ENCODE data around the gene DCLRE1A. TPM values are rescaled to one million over a fixed set of nuclear protein-coding genes. Genes with fewer than 3 reads are reported as not detected.

DCLRE1A gene
- total RNA-seq, 4 donors from 2014 or later, result 2.4 to 4.4 (median 3.1) TPM

GRCh38 chr10:113858541-113858940, 4.7 kb upstream of the DCLRE1A start:
- TF ChIP-seq, protein P1, sequence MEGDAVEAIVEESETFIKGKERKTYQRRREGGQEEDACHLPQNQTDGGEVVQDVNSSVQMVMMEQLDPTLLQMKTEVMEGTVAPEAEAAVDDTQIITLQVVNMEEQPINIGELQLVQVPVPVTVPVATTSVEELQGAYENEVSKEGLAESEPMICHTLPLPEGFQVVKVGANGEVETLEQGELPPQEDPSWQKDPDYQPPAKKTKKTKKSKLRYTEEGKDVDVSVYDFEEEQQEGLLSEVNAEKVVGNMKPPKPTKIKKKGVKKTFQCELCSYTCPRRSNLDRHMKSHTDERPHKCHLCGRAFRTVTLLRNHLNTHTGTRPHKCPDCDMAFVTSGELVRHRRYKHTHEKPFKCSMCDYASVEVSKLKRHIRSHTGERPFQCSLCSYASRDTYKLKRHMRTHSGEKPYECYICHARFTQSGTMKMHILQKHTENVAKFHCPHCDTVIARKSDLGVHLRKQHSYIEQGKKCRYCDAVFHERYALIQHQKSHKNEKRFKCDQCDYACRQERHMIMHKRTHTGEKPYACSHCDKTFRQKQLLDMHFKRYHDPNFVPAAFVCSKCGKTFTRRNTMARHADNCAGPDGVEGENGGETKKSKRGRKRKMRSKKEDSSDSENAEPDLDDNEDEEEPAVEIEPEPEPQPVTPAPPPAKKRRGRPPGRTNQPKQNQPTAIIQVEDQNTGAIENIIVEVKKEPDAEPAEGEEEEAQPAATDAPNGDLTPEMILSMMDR (IDR thresholded peaks at IDR 0.05; ENCODE audit: low read depth), result no peak

DNA sequence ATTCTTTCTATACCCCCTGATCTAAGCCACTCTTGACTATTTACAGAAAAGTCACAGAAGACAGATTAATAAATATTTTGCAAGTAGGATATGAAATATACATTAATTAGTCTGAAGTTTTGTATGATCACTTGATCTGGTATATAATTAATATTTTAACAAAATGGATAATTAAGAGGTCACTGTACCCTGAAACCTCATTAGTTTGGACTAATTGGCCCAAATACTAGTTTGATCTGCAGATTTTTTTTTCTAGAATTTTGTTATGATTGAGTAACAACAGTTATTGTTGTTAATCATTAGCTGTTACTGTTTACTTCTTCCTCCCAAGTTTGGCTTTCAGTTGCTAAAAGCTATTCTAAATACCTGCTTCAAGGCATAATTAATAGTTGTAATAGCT, 3.3 kb upstream of the DCLRE1A start:
- TF ChIP-seq, protein P1 (IDR thresholded peaks at IDR 0.05; ENCODE audit: low read depth), result no peak

DNA sequence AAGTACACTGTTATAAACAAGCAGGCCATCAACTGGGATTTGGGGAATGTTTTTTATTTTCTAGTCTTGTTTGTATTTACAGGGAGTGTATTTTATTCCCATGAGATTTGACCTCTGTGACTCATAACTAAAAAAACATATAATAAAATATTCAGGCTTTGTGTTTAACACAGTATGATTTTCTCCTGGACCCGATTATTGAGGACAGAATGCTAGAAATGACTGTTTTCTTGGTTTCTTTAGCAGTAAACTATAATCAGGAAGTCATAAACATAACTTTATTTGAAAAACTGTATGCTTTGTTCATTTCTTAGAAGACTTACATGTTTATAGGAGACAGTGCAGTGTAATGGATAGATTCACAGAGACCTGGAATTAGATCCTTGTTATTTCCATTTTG, 2.7 kb upstream of the DCLRE1A start:
- TF ChIP-seq, protein P1 (IDR thresholded peaks at IDR 0.05; ENCODE audit: low read depth), result no peak

DNA sequence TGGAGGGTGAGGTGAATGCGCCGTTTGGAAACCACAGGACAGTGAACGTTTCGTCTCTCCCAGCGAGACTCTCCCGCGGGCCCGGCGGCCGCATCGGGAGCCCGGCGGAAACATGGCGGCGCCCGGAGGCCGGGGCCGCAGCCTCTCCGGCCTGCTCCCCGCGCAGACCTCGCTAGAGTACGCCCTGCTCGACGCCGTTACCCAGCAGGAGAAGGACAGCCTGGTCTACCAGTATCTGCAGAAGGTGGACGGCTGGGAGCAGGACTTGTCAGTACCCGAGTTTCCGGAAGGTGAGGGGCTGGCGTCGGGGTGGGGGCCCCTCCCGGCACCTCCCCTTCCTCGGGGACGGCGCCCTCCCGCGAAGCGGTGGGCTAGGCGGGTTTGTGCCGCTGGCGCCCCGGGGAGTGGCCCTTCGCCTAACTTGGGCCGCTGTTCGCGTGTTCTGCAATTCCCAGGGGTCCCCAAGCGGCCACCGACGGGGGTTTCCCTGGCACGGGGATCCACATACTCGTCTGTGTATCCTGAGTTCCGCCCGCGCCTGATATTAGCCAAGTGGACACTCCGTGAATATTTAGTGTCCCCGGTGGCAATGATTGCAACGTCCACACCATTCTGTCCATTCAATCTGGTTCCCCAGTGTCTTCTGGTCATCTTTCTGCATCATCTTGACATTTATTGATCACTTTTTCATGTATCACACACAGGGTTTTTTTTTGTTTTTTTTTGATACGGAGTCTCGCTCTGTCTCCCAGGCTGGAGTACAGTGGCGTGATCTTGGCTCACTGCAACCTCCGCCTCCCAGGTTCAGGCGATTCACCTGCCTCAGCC, 1.1 kb upstream of the DCLRE1A start:
- TF ChIP-seq, protein P1 (IDR thresholded peaks at IDR 0.05; ENCODE audit: low read depth), result no peak

DNA sequence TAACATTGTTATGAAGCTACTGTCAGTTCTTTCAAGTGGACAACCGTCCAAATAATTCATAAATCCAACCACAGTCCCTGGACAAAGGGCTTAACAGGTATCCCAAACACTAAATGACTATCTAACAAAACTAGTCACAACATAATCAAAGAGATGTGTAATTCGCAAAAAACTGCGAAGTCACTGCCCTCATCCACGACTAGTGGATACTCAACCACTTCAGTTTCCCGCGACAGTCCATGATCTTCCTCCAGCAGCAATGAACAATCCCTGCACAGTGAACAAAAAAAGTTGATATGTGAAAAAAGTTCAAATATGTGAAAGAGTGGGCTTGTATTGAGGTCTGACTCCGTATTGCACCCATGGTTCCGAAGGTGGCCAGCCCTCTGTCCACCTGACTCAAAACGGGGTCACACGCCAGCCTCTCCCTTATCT, 287 bp downstream of the DCLRE1A start:
- TF ChIP-seq, protein P1 (IDR thresholded peaks at IDR 0.05; ENCODE audit: low read depth), result no peak

- TF ChIP-seq, protein P1 (IDR thresholded peaks at IDR 0.05; ENCODE audit: low read depth), result no peak
Observed at GRCh38 chr10:113849946-113850345, 3.9 kb downstream of the DCLRE1A start.

- TF ChIP-seq, protein P1 (IDR thresholded peaks at IDR 0.05; ENCODE audit: low read depth), result no peak
Observed at GRCh38 chr10:113849140-113849803, 4.6 kb downstream of the DCLRE1A start.

Measured in subcutaneous adipose tissue (tissue), 4 donors.